GM21423 (cell line): Measurements from ENCODE around the gene TMEM214.

ENCODE experiments used
- ATAC-seq: cut with Tn5 transposase; IDR thresholded peaks from one replicate; pipeline ENCODE4 v1.9.1; 2021; ENCODE audit warnings: mild to moderate bottlenecking, moderate library complexity; ENCODE audit not compliant: unreplicated experiment

TMEM214 gene

GRCh38 chr2:27009083-27009482 is 23.7 kb upstream of the TMEM214 start:
- ATAC-seq, result no peak

- no peak for ATAC-seq
Observed at GRCh38 chr2:27009716-27010115, 23.0 kb upstream of the TMEM214 start.

- no peak for ATAC-seq
Observed at GRCh38 chr2:27010139-27010538, 22.6 kb upstream of the TMEM214 start.

GRCh38 chr2:27013738-27014137 is 19.0 kb upstream of the TMEM214 start:
- no peak for ATAC-seq

- no peak for ATAC-seq
Observed at GRCh38 chr2:27014771-27015433, 17.9 kb upstream of the TMEM214 start.

- ATAC-seq, result no peak
Observed at GRCh38 chr2:27016801-27017325, 15.9 kb upstream of the TMEM214 start.

GRCh38 chr2:27018142-27018541 is 14.6 kb upstream of the TMEM214 start:
- no peak for ATAC-seq

GRCh38 chr2:27019459-27019858 is 13.3 kb upstream of the TMEM214 start:
- no peak for ATAC-seq

GRCh38 chr2:27019931-27020855 is 12.6 kb upstream of the TMEM214 start:
- ATAC-seq, result no peak

- no peak for ATAC-seq
Observed at GRCh38 chr2:27021253-27022049, 11.3 kb upstream of the TMEM214 start.

- no peak for ATAC-seq
Observed at GRCh38 chr2:27023740-27024139, 9.0 kb upstream of the TMEM214 start.

GRCh38 chr2:27024188-27024587 is 8.6 kb upstream of the TMEM214 start:
- no peak for ATAC-seq

- no peak for ATAC-seq
Observed at GRCh38 chr2:27024812-27025211, 8.0 kb upstream of the TMEM214 start.

- ATAC-seq, result no peak
Observed at GRCh38 chr2:27025281-27025800, 7.4 kb upstream of the TMEM214 start.

- ATAC-seq, result no peak
Observed at GRCh38 chr2:27025861-27026851, 6.6 kb upstream of the TMEM214 start.

GRCh38 chr2:27027211-27027651 is 5.5 kb upstream of the TMEM214 start:
- ATAC-seq, result no peak

- ATAC-seq, result no peak
Observed at GRCh38 chr2:27029051-27029450, 3.7 kb upstream of the TMEM214 start.

GRCh38 chr2:27033253-27033852 is 588 bp downstream of the TMEM214 start:
- no peak for ATAC-seq

- no peak for ATAC-seq
Observed at GRCh38 chr2:27038012-27038411, 5.2 kb downstream of the TMEM214 start.
